CD4-positive, alpha-beta T cell (primary cell): ENCODE measurements around the gene PRKAG3. TPM values are rescaled to one million over a fixed set of nuclear protein-coding genes. Genes with fewer than 3 reads are reported as not detected.

Experiments used
- ATAC-seq: fragments of 200-7000 bp; cut with Tn5 transposase; one replicate; pipeline ENCODE4 v1.10.0; 2022; ENCODE audit warnings: mild to moderate bottlenecking; ENCODE audit not compliant: poor library complexity
- CTCF ChIA-PET: fragments of 350-600 bp; sonication (Branson Sonifier 250); formaldehyde crosslinking; loops from one replicate; lab custom pipeline; 2021; ENCODE audit warnings: antibody characterized with exemption, inconsistent platforms; lab: Charles Lee
- POLR2A ChIA-PET: fragments of 350-600 bp; sonication (Branson Sonifier 250); formaldehyde crosslinking; loops from one replicate; lab custom pipeline; 2021; ENCODE audit warnings: antibody characterized with exemption, inconsistent platforms; lab: Charles Lee
- DNase-seq, 14 experiments: peaks; one replicate each; pipeline ENCODE4 v3.0.0-alpha.2; 2013 to 2020; ENCODE audit warnings: mixed read lengths in 2 of 14
- H3K27ac ChIP-seq, 2 donors: one replicate each; pipeline versions ENCODE4 v1.5.1 to v1.7.0; 2013; ENCODE audit warnings: low read length in 2 of 2, low read depth in 1 of 2, mild to moderate bottlenecking in 1 of 2
- H3K27me3 ChIP-seq, 2 experiments: 1 replicate in 1 of 2; 2 replicates in 1 of 2; pipeline versions ENCODE4 v1.6.1 to v1.7.0; 2013; ENCODE audit warnings: low read length in 2 of 2, control low read depth in 1 of 2, mild to moderate bottlenecking in 1 of 2, moderate library complexity in 1 of 2; ENCODE audit not compliant: insufficient read depth in 2 of 2, control insufficient read depth in 1 of 2
- H3K36me3 ChIP-seq: one replicate; pipeline ENCODE4 v1.6.1; 2013; ENCODE audit warnings: low read length, control low read depth; ENCODE audit not compliant: insufficient read depth
- H3K4me1 ChIP-seq: one replicate; pipeline ENCODE4 v1.6.1; 2013; ENCODE audit warnings: low read length, control low read depth; ENCODE audit not compliant: insufficient read depth
- H3K4me3 ChIP-seq: one replicate; pipeline ENCODE4 v1.5.1; 2013; ENCODE audit warnings: mild to moderate bottlenecking, low read length, moderate library complexity
- H3K9me3 ChIP-seq, 2 experiments: 1 replicate in 1 of 2; 2 replicates in 1 of 2; pipeline versions ENCODE4 v1.6.1 to v1.7.0; 2013; ENCODE audit warnings: low read length in 2 of 2, mild to moderate bottlenecking in 2 of 2, control low read depth in 1 of 2, moderate library complexity in 1 of 2; ENCODE audit not compliant: control insufficient read depth in 1 of 2, insufficient read depth in 1 of 2
- H3K27ac Mint-ChIP-seq: one replicate; pipeline ENCODE4 v1.8.0; 2020; ENCODE audit warnings: mixed read lengths
- H3K27me3 Mint-ChIP-seq: one replicate; pipeline ENCODE4 v1.8.0; 2021; ENCODE audit warnings: mixed read lengths
- H3K36me3 Mint-ChIP-seq: one replicate; pipeline ENCODE4 v1.8.0; 2021; ENCODE audit warnings: low read depth, mixed read lengths
- H3K4me1 Mint-ChIP-seq: one replicate; pipeline ENCODE4 v1.8.0; 2021; ENCODE audit warnings: low read depth, mixed read lengths
- H3K4me3 Mint-ChIP-seq: one replicate; pipeline ENCODE4 v1.8.0; 2020; ENCODE audit warnings: mild to moderate bottlenecking, mixed read lengths
- H3K9me3 Mint-ChIP-seq: one replicate; pipeline ENCODE4 v1.8.0; 2020; ENCODE audit warnings: mixed read lengths
- intact Hi-C, 2 experiments: fragments of 100-400 bp; cut with DNase I in 1 of 2; cut with micrococcal nuclease in 1 of 2; formaldehyde crosslinking; loops; one replicate each; pipeline versions ENCODE4 v1.15.1 to v1.9.0; 2023 to 2025; cut with DNase I, micrococcal nuclease
- total RNA-seq, 174 experiments: library from RNA in 2 of 174; stranded (reverse) in 2 of 174; gene quantifications; one replicate each; pipeline ENCODE4 v1.2.3 and lab custom pipeline; 2021 to 2026
- TF ChIP-seq, protein P1 (sequence below): fragments of 200-600 bp; IDR thresholded peaks from one replicate; pipeline ENCODE4 v1.8.0; 2022; ENCODE audit warnings: antibody characterized with exemption, mild to moderate bottlenecking

Gene PRKAG3
- total RNA-seq, 2 experiments from 2014 or later = not detected

DNA sequence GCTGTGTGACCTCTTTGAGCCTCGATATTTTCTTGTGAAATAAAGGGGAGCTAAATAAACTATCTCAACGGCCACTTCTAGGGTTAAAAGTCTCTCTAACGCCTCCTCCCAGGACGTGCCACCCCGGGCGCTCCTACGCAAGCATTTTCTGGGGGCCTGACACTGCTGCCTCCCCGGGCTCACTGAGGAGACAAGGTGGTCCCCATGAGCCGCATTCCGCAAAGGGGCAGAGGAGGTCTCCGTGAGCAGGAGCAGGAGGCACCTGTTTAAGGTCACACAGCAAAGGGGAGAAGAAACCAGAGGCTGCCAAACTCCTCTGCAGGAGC is 48.1 kb upstream of the PRKAG3 start:
- Histone ChIP-seq H3K27ac (peak overlapping the region; percentile 44 to 60), H3K9me3 (no peaks in the 10 kb centered on the region), H3K4me3 (peak overlapping the region; percentile 53), H3K36me3 (no peaks in the 10 kb centered on the region), H3K27me3 (peaks cover 2 to 10% of the 10 kb centered on the region in 2 experiments), H3K4me1 (peaks cover 82% of the 10 kb centered on the region)
- Mint-ChIP-seq H3K4me3 (peak overlapping the region; percentile 95), H3K36me3 (no peaks in the 10 kb centered on the region), H3K27me3 (peaks cover 19% of the 10 kb centered on the region), H3K9me3 (no peaks in the 10 kb centered on the region), H3K4me1 (peaks cover 60% of the 10 kb centered on the region), H3K27ac (peak overlapping the region; percentile 94)
- DNase-seq (no peak), ATAC-seq (no peak)
- TF ChIP-seq, protein P1, sequence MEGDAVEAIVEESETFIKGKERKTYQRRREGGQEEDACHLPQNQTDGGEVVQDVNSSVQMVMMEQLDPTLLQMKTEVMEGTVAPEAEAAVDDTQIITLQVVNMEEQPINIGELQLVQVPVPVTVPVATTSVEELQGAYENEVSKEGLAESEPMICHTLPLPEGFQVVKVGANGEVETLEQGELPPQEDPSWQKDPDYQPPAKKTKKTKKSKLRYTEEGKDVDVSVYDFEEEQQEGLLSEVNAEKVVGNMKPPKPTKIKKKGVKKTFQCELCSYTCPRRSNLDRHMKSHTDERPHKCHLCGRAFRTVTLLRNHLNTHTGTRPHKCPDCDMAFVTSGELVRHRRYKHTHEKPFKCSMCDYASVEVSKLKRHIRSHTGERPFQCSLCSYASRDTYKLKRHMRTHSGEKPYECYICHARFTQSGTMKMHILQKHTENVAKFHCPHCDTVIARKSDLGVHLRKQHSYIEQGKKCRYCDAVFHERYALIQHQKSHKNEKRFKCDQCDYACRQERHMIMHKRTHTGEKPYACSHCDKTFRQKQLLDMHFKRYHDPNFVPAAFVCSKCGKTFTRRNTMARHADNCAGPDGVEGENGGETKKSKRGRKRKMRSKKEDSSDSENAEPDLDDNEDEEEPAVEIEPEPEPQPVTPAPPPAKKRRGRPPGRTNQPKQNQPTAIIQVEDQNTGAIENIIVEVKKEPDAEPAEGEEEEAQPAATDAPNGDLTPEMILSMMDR = no peak
- ChIA-PET POLR2A (interaction anchor here (1.4 to 19.6 kb wide), 3 partner anchors 9 to 484 kb away, joined by 4 to 455 read pairs (median 14); no protein-coding TSS in a partner anchor), CTCF (interaction anchor here (0.7 to 12.1 kb wide), 6 partner anchors 17 to 415 kb away, joined by 3 to 500 read pairs (median 4); partner anchors contain the start of gene TTLL4)
- intact Hi-C loops = loop anchor here in 1 of 2 experiments (1.0 to 5.0 kb wide), 2 partner anchors 17 to 103 kb away; no protein-coding TSS in a partner anchor

DNA sequence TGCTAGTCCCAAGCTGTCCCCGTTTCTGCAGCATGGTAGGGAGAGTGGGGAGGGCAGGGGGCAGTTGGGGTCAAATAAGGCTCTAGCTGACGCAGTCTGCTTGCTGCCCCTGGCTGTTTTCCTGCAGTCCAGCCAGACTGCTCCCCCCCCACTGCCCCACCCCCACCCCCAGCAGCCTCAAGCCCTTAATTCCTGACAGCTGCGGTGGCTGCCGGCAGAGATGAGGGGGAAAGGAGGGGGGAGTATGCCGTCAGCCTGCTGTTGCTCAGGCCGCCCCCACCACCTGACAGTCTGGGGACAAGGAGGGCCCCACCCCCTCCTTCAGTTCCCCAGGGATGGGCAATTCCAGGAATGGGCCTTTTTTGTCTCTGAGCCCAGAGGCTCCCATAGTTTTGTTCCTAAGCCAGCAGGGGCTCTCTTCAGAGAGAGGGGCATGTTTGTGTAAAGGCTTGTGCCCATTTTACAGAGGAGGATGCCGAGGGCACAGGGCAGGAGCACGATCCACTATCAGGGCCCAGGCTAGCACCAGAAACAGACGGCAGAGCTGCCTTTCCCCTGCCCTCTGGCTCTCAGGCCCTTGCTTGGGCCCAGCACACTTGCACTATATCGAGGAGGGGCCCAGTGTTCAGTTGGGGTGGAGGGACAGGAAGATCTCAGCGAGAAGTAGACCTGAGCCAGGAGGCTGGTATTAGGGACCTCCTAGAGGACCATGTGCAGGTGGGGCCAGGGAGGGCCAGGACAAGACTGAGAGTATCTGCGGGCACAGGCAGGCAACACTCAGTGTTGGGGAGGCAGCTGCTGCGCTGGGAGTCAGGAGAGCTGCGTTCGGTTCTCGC is 47.5 kb upstream of the PRKAG3 start:
- peak overlapping the region; percentile 44 to 60 for H3K27ac ChIP-seq
- TF ChIP-seq, protein P1 = no peak
- DNase-seq (peak in 1 of 14 experiments; percentile 31), ATAC-seq (no peak)
- no peaks in the 10 kb centered on the region for H3K36me3 Mint-ChIP-seq
- H3K27me3 ChIP-seq = peaks cover 8 to 16% of the 10 kb centered on the region in 2 experiments
- peak overlapping the region; percentile 53 for H3K4me3 ChIP-seq
- no peaks in the 10 kb centered on the region for H3K9me3 Mint-ChIP-seq
- peak overlapping the region; percentile 95 for H3K4me3 Mint-ChIP-seq
- ChIA-PET CTCF (interaction anchor here (1.2 to 12.1 kb wide), 3 partner anchors 18 to 101 kb away, joined by 3 to 500 read pairs (median 6); no protein-coding TSS in a partner anchor), POLR2A (interaction anchor here (1.4 to 19.6 kb wide), 3 partner anchors 8 to 483 kb away, joined by 4 to 455 read pairs (median 14); no protein-coding TSS in a partner anchor)
- intact Hi-C loops = loop anchor here in 1 of 2 experiments (5.0 kb wide), 1 partner anchor 103 kb away; no protein-coding TSS in a partner anchor
- no peaks in the 10 kb centered on the region for H3K36me3 ChIP-seq
- peaks cover 25% of the 10 kb centered on the region for H3K27me3 Mint-ChIP-seq
- H3K4me1 Mint-ChIP-seq = peaks cover 57% of the 10 kb centered on the region
- H3K27ac Mint-ChIP-seq = peak overlapping the region; percentile 94
- H3K9me3 ChIP-seq = no peaks in the 10 kb centered on the region
- H3K4me1 ChIP-seq = peaks cover 76% of the 10 kb centered on the region

DNA sequence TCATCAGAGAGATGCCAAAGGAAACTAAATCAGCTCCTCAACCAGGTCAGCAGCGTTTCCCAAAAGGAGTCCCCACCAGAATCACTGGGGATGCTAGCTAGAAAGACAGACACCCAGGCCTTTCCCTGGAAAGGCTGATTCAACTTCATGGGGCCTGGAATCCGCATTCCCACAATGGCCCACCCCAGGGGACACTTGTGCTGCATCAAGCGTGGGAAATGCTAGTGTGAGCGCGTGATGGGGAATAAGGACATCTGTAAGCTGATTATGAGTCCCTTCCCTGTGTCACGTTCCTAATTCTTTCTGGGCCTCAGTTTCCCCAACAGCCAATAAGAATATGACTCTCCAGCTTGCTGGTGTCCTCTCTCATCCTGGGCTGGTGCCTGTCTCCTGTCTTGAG is 46.9 kb upstream of the PRKAG3 start:
- Mint-ChIP-seq H3K4me1 (peaks cover 56% of the 10 kb centered on the region), H3K9me3 (no peaks in the 10 kb centered on the region), H3K36me3 (no peaks in the 10 kb centered on the region), H3K27me3 (peaks cover 27% of the 10 kb centered on the region), H3K27ac (no peak overlapping the region), H3K4me3 (no peak overlapping the region)
- Histone ChIP-seq H3K27me3 (peaks cover 13 to 21% of the 10 kb centered on the region in 2 experiments), H3K4me3 (no peak overlapping the region), H3K36me3 (no peaks in the 10 kb centered on the region), H3K9me3 (peaks cover 0 to 5% of the 10 kb centered on the region in 2 experiments), H3K27ac (no peak overlapping the region), H3K4me1 (peaks cover 77% of the 10 kb centered on the region)
- CTCF ChIA-PET = interaction anchor here (1.2 to 12.1 kb wide), 3 partner anchors 18 to 102 kb away, joined by 4 to 500 read pairs (median 12); no protein-coding TSS in a partner anchor
- intact Hi-C loops = loop anchor here in 1 of 2 experiments (5.0 kb wide), 1 partner anchor 104 kb away; no protein-coding TSS in a partner anchor
- POLR2A ChIA-PET = interaction anchor here (19.6 kb wide), 1 partner anchor 17 kb away, joined by 455 read pairs; no protein-coding TSS in a partner anchor
- ATAC-seq (no peak), DNase-seq (no peak)
- TF ChIP-seq, protein P1 = no peak
